Left lung (tissue), 10 donors: ENCODE measurements around the gene DCDC2. TPM values are rescaled to one million over a fixed set of nuclear protein-coding genes. Genes with fewer than 3 reads are reported as not detected.

Experiments
- ATAC-seq: fragments of 200-7000 bp; cut with Tn5 transposase; one replicate; pipeline ENCODE4 v1.9.1; 2020; ENCODE audit warnings: moderate library complexity
- DNase-seq, 4 donors: peaks; one replicate each; pipeline ENCODE4 v3.0.0-alpha.2; 2013 to 2020
- H3K27ac ChIP-seq, 2 donors: fragments of 200-600 bp; sonication (generic) in 1 of 2; one replicate each; pipeline versions ENCODE4 v1.5.0 to v1.8.0; 2020 to 2021
- H3K27me3 ChIP-seq, 2 donors: fragments of 200-600 bp; sonication (generic) in 1 of 2; one replicate each; pipeline versions ENCODE4 v1.5.0 to v1.8.0; 2020 to 2021
- H3K36me3 ChIP-seq, 2 donors: fragments of 200-600 bp; sonication (generic) in 1 of 2; one replicate each; pipeline versions ENCODE4 v1.5.0 to v1.8.0; 2020 to 2021
- H3K4me1 ChIP-seq, 2 donors: fragments of 200-600 bp; one replicate each; pipeline ENCODE4 v1.8.0; 2021
- H3K4me3 ChIP-seq, 2 donors: fragments of 200-600 bp; sonication (generic) in 1 of 2; one replicate each; pipeline versions ENCODE4 v1.5.0 to v1.8.0; 2020 to 2021; ENCODE audit warnings: mild to moderate bottlenecking in 1 of 2
- H3K9me3 ChIP-seq, 2 donors: fragments of 200-600 bp; sonication (generic) in 1 of 2; one replicate each; pipeline versions ENCODE4 v1.5.0 to v1.8.0; 2020 to 2021
- intact Hi-C, 2 donors: fragments of 100-400 bp; cut with DNase I; formaldehyde crosslinking; loops; one replicate each; pipeline versions ENCODE4 v1.11.2 to v1.14.2; 2022
- polyA plus RNA-seq, 6 donors: library from polyadenylated mRNA; unstranded; fragments of 120-200 nt; gene quantifications; one replicate each; pipeline ENCODE4 v1.2.1, GENCODE V29; 2013; ENCODE audit not compliant: insufficient read length in 6 of 6
- total RNA-seq, 2 donors: library from RNA; stranded (reverse); fragmentation: NEBNext Ultra II Directional; extraction: Animal tissue kit (Norgen Biotek cat#: 25700); gene quantifications; one replicate each; pipeline ENCODE4 v1.2.1, GENCODE V29; 2021
- TF ChIP-seq, protein P1 (sequence below), 2 donors: fragments of 200-600 bp; sonication (generic) in 1 of 2; IDR thresholded peaks; one replicate each; pipeline versions ENCODE4 v1.5.0 to v1.8.0; 2021; ENCODE audit warnings: antibody characterized with exemption in 2 of 2
- donor health status: DM: no; HTN: yes; CAD: no.
- donor health status: DM: no; HTN: no; CAD: no.

Gene DCDC2
- total and polyA plus RNA-seq, 8 donors, result 7.8 to 13.7 (median 10.5) TPM

DNA sequence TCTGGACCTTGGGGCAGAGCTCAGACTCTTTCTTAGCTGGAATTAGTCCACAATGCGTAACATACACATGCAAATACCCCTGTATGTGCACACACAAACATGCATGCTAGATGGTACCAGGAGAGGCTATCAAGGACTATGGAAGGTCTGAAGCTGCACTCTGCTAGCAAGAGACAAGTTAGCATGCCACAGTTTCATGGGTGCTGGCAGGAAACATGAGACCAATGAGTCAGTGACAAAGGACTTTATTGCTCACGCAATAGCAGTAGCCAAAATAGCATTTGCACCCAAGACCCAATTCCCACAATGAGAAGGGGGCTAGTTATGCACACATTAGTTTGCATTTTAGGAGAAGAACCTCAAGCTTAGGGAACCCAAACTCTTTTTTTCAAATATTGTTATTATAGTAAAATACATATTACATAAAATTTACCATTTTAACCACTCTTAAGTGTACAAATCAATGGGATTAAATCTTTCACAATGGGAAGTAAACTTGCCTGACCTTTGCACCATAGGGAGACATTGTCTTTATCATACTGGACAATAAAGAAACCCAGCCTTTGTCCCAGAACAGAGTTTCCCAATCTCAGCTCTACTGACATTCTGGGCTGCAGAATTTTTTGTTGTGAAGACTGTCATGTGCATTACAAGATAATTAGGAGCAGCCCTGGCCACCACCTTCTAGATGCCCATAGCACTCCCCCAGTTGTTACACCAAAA lies 162.7 kb downstream of the DCDC2 start:
- no peaks in the 10 kb centered on the region for H3K36me3 ChIP-seq

DNA sequence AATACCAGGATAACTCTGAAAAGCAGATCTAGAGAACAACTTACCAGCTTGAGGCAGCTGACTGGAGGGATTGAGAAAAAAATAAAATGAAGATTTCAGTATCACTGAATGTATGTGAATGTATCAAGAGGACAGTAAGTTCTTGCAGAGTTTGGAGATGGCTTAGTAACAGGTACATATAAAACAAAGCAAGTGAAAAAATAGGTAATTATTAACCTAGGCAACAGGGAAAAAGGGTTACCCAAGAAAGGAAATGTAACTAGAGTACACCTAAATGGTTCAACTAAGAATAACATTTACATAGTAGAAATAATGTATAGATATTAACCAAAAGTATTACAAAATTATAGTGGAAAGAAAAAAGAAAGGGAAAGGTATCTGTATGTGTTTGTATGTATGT lies 164.5 kb downstream of the DCDC2 start:
- no peak overlapping the region for H3K4me3 ChIP-seq
- peaks cover 0 to 7% of the 10 kb centered on the region in 2 donors for H3K27me3 ChIP-seq
- no peaks in the 10 kb centered on the region for H3K9me3 ChIP-seq
- ATAC-seq (no peak), DNase-seq (no peak)
- no peaks in the 10 kb centered on the region for H3K36me3 ChIP-seq
- TF ChIP-seq, protein P1, sequence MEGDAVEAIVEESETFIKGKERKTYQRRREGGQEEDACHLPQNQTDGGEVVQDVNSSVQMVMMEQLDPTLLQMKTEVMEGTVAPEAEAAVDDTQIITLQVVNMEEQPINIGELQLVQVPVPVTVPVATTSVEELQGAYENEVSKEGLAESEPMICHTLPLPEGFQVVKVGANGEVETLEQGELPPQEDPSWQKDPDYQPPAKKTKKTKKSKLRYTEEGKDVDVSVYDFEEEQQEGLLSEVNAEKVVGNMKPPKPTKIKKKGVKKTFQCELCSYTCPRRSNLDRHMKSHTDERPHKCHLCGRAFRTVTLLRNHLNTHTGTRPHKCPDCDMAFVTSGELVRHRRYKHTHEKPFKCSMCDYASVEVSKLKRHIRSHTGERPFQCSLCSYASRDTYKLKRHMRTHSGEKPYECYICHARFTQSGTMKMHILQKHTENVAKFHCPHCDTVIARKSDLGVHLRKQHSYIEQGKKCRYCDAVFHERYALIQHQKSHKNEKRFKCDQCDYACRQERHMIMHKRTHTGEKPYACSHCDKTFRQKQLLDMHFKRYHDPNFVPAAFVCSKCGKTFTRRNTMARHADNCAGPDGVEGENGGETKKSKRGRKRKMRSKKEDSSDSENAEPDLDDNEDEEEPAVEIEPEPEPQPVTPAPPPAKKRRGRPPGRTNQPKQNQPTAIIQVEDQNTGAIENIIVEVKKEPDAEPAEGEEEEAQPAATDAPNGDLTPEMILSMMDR (IDR thresholded peaks at IDR 0.05), result no peak
- H3K4me1 ChIP-seq, result no peaks in the 10 kb centered on the region
- no peak overlapping the region for H3K27ac ChIP-seq
- intact Hi-C loops, result no loop called here

More for the DNA sequence above, 162.7 kb downstream of the DCDC2 start:
- Histone ChIP-seq H3K27ac (no peak overlapping the region), H3K27me3 (no peaks in the 10 kb centered on the region), H3K4me1 (no peaks in the 10 kb centered on the region), H3K9me3 (no peaks in the 10 kb centered on the region), H3K4me3 (no peak overlapping the region)
- intact Hi-C loops, result no loop called here
- no peak for ATAC-seq
- TF ChIP-seq, protein P1 (IDR thresholded peaks at IDR 0.05), result no peak
- DNase-seq, result no peak

DNA sequence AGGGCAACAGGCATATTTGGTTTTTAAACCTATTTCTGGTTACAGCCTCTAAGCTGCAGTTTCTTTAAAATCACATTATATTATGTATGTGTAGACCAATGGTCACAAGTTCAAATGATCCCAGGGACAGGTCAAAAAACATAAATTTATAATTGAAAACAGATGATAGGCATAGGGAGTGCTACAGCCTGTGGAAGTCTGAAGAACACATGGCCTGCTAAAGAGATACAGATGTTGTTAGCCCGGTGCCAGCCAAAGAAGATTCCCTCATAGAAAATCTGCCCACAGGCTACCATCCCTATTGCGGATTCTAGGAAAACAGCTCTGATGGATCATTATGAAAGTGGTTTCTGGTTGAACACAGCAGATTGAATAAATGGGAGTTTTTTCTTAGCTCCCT lies 166.5 kb downstream of the DCDC2 start:
- peaks cover 0 to 7% of the 10 kb centered on the region in 2 donors for H3K27me3 ChIP-seq
- H3K36me3 ChIP-seq, result no peaks in the 10 kb centered on the region
- intact Hi-C loops, result no loop called here
- no peaks in the 10 kb centered on the region for H3K9me3 ChIP-seq
- H3K4me1 ChIP-seq, result no peaks in the 10 kb centered on the region
- ATAC-seq (no peak), DNase-seq (no peak)
- H3K27ac ChIP-seq, result no peak overlapping the region
- TF ChIP-seq, protein P1 (IDR thresholded peaks at IDR 0.05), result no peak
- H3K4me3 ChIP-seq, result no peak overlapping the region

DNA sequence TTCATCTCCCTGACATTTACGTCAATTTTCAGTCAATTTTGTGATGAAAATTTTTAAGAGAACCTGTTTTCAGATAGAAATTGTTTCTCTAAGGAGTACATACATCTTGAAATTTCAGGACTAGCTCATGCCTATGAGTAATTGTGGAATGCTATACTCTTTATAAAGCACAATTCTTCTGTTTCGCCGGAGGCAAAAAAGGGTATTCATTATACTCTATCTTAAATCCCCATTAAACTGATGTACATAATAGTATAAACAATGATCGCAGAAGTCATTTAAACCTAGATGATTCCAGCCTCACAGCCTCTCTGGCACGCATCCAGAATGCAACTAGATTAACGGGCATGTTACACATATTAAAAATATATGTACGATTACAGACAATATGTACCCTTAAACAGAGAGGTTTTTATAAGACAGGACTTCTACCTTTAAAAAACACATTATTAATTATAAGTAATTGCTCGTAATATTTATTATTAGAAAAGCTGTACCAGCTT lies 169.2 kb downstream of the DCDC2 start:
- no peak overlapping the region for H3K4me3 ChIP-seq
- DNase-seq (no peak), ATAC-seq (no peak)
- no peaks in the 10 kb centered on the region for H3K4me1 ChIP-seq
- TF ChIP-seq, protein P1 (IDR thresholded peaks at IDR 0.05), result no peak
- H3K36me3 ChIP-seq, result no peaks in the 10 kb centered on the region
- intact Hi-C loops, result no loop called here
- H3K27ac ChIP-seq, result no peak overlapping the region
- no peaks in the 10 kb centered on the region for H3K9me3 ChIP-seq
- H3K27me3 ChIP-seq, result peaks cover 0 to 7% of the 10 kb centered on the region in 2 donors

DNA sequence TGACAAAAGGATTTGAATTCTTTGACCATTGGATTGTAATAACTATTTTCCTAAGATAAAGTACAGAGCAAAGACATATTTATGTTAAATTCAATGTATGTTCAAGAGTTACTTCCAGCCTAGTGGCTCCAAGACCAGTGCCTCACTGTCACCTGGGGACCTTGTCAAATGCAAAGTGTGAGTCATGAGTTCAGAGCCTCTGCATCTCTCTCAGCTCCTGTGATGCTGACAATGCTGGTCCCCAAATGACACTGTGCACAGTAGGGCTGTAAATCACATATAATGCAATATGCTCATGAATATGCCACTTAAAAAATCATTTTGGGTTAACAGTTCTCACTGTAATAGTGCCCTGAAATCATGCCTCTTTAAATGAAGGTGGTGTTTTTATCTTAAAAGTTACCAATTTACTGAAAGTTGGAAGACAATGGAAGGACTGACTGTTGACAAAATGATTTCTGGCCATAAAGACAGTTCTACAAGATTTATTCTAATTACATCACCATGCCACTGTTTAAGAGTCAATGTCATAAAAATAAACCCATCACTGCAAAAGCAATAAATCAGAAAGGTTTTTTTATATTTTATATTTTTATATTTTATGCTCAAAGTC lies 169.8 kb downstream of the DCDC2 start:
- H3K36me3 ChIP-seq, result no peaks in the 10 kb centered on the region
- H3K4me3 ChIP-seq, result no peak overlapping the region
- peaks cover 0 to 7% of the 10 kb centered on the region in 2 donors for H3K27me3 ChIP-seq
- peaks cover 0 to 1% of the 10 kb centered on the region in 2 donors for H3K9me3 ChIP-seq
- no peak for ATAC-seq
- intact Hi-C loops, result no loop called here
- TF ChIP-seq, protein P1 (IDR thresholded peaks at IDR 0.05), result no peak
- no peaks in the 10 kb centered on the region for H3K4me1 ChIP-seq
- no peak overlapping the region for H3K27ac ChIP-seq
- DNase-seq, result no peak
